Testis (tissue), 3 donors: ENCODE results near the gene SLC9A4. TPM values are rescaled to one million over a fixed set of nuclear protein-coding genes. Genes with fewer than 3 reads are reported as not detected.
"Not testable (repeated sequence)": the region's sequence is repeated elsewhere in the genome, so short reads cannot be mapped to it uniquely, and the experiment has no call there.

Source experiments
- DNase-seq: peaks from one replicate; pipeline ENCODE4 v3.0.0-alpha.2; 2019
- H3K27ac ChIP-seq, 2 donors: fragments of 200-600 bp; sonication (generic); one replicate each; pipeline ENCODE4 v1.5.1; 2019
- H3K27me3 ChIP-seq: fragments of 200-600 bp; sonication (generic); one replicate; pipeline ENCODE4 v1.5.1; 2019
- H3K36me3 ChIP-seq: fragments of 200-600 bp; sonication (generic); one replicate; pipeline ENCODE4 v1.5.1; 2017; ENCODE audit warnings: low read depth; ENCODE audit errors: missing control alignments
- H3K4me1 ChIP-seq: fragments of 200-600 bp; sonication (generic); one replicate; pipeline ENCODE4 v1.5.1; 2019
- H3K4me3 ChIP-seq, 2 donors: fragments of 200-600 bp; sonication (generic); one replicate each; pipeline ENCODE4 v1.5.1; 2017 to 2019
- H3K9me3 ChIP-seq: fragments of 200-600 bp; sonication (generic); one replicate; pipeline ENCODE4 v1.5.1; 2017
- POLR2A ChIP-seq: fragments of 450-650 bp; IDR thresholded peaks from one replicate; pipeline ENCODE4 v1.6.1; 2017; ENCODE audit warnings: antibody characterized with exemption, mild to moderate bottlenecking, moderate library complexity
- WGBS, 2 donors: methylation state at CpG; one replicate each; pipeline ENCODE4 v1.1.5; 2018; 5-methylcytosine and 5-hydroxymethylcytosine counted together
- intact Hi-C: fragments of 100-400 bp; cut with DNase I; formaldehyde crosslinking; loops from one replicate; pipeline ENCODE4 v1.15.1; 2023; ENCODE audit warnings: low total_unique reads
- polyA plus RNA-seq: library from polyadenylated mRNA; stranded (reverse); fragments of 350-450 nt; fragmentation: Illumina TruSeq; extraction: RNeasy Lipid Tissue Mini Kit (QIAGEN cat#74804); gene quantifications from one replicate; pipeline ENCODE4 v1.2.3, GENCODE V29; 2014; ENCODE audit warnings: low read depth, low replicate concordance; ENCODE audit not compliant: insufficient read depth
- total RNA-seq, 2 donors: library from RNA; depleted of rRNA; stranded (reverse); fragments of >200 nt; gene quantifications; one replicate each; pipeline ENCODE4 v1.2.3, GENCODE V29; 2016
- TF ChIP-seq, protein P1 (sequence below), 3 experiments: fragments of 450-650 bp in 2 of 3; fragments of 200-600 bp in 1 of 3; sonication (generic) in 1 of 3; IDR thresholded peaks; one replicate each; pipeline ENCODE4 v1.5.1; 2016 to 2019; ENCODE audit warnings: antibody characterized with exemption in 3 of 3, mild to moderate bottlenecking in 2 of 3, moderate library complexity in 1 of 3

Gene SLC9A4
- total and polyA plus RNA-seq, 3 donors from 2014 or later = 0.31 to 0.81 (median 0.34) TPM

DNA sequence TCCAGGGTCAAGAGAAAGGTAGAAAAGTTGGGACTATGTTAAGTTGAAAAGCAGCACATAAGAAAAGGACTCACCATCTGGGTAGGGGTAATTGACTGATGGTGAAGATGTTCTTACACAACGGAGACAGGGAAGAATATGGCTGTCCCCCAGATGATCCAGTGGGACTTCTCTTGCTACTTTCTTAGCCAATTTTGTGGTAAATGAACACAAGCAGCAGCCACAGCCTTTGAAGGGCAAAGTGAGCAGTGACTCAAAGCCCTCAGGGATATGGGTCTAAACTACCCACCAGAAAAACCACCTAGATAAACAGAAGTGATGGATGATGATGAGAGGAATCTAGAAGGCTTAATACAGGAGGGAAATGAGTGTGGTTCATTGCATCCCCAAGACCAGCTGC lies 80.6 kb downstream of the SLC9A4 start:
- TF ChIP-seq, protein P1, sequence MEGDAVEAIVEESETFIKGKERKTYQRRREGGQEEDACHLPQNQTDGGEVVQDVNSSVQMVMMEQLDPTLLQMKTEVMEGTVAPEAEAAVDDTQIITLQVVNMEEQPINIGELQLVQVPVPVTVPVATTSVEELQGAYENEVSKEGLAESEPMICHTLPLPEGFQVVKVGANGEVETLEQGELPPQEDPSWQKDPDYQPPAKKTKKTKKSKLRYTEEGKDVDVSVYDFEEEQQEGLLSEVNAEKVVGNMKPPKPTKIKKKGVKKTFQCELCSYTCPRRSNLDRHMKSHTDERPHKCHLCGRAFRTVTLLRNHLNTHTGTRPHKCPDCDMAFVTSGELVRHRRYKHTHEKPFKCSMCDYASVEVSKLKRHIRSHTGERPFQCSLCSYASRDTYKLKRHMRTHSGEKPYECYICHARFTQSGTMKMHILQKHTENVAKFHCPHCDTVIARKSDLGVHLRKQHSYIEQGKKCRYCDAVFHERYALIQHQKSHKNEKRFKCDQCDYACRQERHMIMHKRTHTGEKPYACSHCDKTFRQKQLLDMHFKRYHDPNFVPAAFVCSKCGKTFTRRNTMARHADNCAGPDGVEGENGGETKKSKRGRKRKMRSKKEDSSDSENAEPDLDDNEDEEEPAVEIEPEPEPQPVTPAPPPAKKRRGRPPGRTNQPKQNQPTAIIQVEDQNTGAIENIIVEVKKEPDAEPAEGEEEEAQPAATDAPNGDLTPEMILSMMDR (IDR thresholded peaks at IDR 0.05) = no peak
- TF ChIP-seq POLR2A = no peak
- WGBS, 2 donors = 0% methylated on average over 1 of the region's 1 CpG
- no peak overlapping the region for H3K27ac ChIP-seq
- no peaks in the 10 kb centered on the region for H3K36me3 ChIP-seq
- no peak overlapping the region for H3K4me3 ChIP-seq
- no peaks in the 10 kb centered on the region for H3K27me3 ChIP-seq
- no peaks in the 10 kb centered on the region for H3K9me3 ChIP-seq
- H3K4me1 ChIP-seq = no peaks in the 10 kb centered on the region
- no peak for DNase-seq
- intact Hi-C loops = no loop called here

DNA sequence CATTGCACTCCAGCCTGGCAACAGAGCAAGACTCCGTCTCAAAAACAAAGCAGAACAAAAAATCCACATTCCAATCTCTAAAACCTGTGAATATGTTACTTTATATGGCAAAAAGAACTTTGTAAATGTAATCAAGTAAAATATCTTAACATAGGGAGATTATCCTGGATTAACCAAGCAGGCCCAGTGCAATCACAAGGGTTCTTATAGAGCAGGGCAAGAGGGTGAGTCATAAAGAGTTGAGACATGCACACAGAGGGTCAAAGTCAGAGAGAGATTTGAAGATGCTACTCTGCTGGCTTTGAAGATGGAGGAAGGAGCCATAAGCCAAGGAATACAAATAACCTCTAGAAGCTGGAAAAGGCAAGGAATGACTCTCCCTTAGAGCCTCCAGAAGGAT lies 85.4 kb downstream of the SLC9A4 start:
- H3K36me3 ChIP-seq = no peaks in the 10 kb centered on the region
- no peak for DNase-seq

DNA sequence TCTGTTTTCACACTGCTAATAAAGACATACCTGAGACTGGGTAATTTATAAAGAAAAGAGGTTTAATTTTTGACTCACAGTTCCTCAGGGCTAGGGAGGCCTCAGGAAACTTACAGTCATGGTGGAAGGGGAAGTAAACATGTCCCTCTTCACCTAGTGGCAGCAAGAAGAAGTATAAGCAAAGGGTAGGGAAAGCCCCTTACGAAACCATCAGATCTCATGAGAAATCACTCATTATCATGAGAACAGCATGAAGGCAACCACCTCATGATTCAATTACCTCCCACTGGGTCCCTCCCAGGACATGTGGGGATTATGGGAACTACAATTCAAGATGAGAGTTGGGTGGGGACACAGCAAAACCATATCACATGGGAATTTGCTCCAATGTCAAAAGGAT lies 89.5 kb downstream of the SLC9A4 start:
- H3K4me1 ChIP-seq, H3K9me3 ChIP-seq, H3K27me3 ChIP-seq, H3K36me3 ChIP-seq, DNase-seq, intact Hi-C loops, H3K4me3 ChIP-seq, H3K27ac ChIP-seq: not testable (repeated sequence)
- WGBS, 2 donors = 73 to 85% methylated on average over 1 of the region's 1 CpG

More for the DNA sequence above, 85.4 kb downstream of the SLC9A4 start:
- H3K4me1 ChIP-seq = no peaks in the 10 kb centered on the region
- 92 to 93% methylated on average over 1 of the region's 1 CpG for WGBS, 2 donors
- no peaks in the 10 kb centered on the region for H3K27me3 ChIP-seq
- no peak overlapping the region for H3K27ac ChIP-seq
- intact Hi-C loops = no loop called here
- no peak overlapping the region for H3K4me3 ChIP-seq
- no peaks in the 10 kb centered on the region for H3K9me3 ChIP-seq
- TF ChIP-seq POLR2A = no peak
- TF ChIP-seq, protein P1 (IDR thresholded peaks at IDR 0.05) = no peak

DNA sequence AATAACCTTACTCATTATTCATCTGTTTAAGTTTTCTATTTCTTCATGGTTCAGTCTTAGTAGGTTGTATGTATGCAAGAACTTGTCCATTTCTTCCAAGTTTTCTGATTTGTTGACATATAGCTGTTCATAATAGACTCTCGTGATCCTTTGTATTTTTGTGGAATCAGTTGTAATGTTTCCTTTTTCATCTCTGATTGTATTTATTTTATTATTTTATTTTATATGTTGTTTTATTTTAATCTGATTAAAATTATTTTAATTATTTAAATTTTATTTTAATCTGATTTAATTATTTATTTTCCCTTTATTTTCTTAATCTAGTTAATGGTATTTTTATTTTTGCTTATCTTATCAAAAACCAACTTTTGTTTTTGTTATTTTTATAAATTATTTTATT lies 102.9 kb downstream of the SLC9A4 start:
- Histone ChIP-seq H3K27ac (no peak overlapping the region), H3K4me1 (no peaks in the 10 kb centered on the region), H3K4me3 (no peak overlapping the region), H3K36me3 (no peaks in the 10 kb centered on the region), H3K9me3 (no peaks in the 10 kb centered on the region), H3K27me3 (no peaks in the 10 kb centered on the region)
- no peak for DNase-seq
- intact Hi-C loops = no loop called here
- 92 to 100% methylated on average over 1 of the region's 1 CpG for WGBS, 2 donors
- no peak for TF ChIP-seq POLR2A
- TF ChIP-seq, protein P1 (IDR thresholded peaks at IDR 0.05) = no peak

DNA sequence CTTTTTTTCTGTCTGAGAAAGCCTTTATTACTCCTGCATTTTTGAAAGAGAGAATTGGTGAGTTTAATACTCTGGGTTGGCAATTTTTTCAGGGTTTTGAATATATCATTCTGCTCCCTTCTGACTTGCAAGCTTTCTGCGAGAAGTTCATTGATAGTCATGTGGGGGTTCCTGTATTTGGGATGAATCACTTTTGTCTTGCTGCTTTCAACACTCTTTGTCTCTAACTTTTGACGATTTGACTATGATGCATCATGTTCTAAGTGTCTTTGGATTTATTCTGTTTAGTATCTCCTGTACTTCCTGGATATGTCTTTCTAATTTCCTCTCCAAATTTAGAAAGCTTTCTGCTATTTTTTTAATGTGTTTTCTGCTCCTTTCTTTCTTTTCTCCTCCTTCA lies 105.3 kb downstream of the SLC9A4 start:
- intact Hi-C loops = no loop called here
- Histone ChIP-seq H3K27ac (no peak overlapping the region), H3K4me3 (no peak overlapping the region), H3K4me1 (no peaks in the 10 kb centered on the region), H3K36me3 (no peaks in the 10 kb centered on the region), H3K9me3 (no peaks in the 10 kb centered on the region), H3K27me3 (no peaks in the 10 kb centered on the region)
- no peak for DNase-seq
- TF ChIP-seq, protein P1 (IDR thresholded peaks at IDR 0.05) = no peak
- TF ChIP-seq POLR2A = no peak
- WGBS, 2 donors = 79 to 81% methylated on average over 2 of the region's 2 CpGs
